Fibroblast of lung (primary cell): ENCODE data around the gene TIFAB.

ENCODE experiments used
- CTCF ChIP-seq, 2 donors: IDR thresholded peaks in 1 of 2; conservative IDR thresholded peaks in 1 of 2; 1 replicate in 1 of 2; 2 replicates in 1 of 2; pipeline ENCODE4 v1.5.1; 2011 to 2012; ENCODE audit warnings: low read length in 2 of 2, control low read depth in 1 of 2, inconsistent platforms in 1 of 2, low read depth in 1 of 2, mild to moderate bottlenecking in 1 of 2
- EZH2 ChIP-seq: IDR thresholded peaks from 2 replicates; pipeline ENCODE4 v1.5.1; 2012; ENCODE audit warnings: low read length, control low read depth, mild to moderate bottlenecking; ENCODE audit errors: missing control alignments

- no peak for TF ChIP-seq EZH2
- TF ChIP-seq CTCF (conservative IDR thresholded peaks at IDR 0.05 in 1 of 2, IDR thresholded peaks at IDR 0.05 in 1 of 2; ENCODE audit: low read depth in 1 of 2, low read length in 2 of 2): no peak
Observed at GRCh38 chr5:135469911-135470310, 17.8 kb upstream of the TIFAB start.
